GM10266 (cell line): Measurements from ENCODE around the gene WFS1.

Experiments
- DNase-seq: peaks from one replicate; pipeline ENCODE4 v3.0.0; 2012; ENCODE audit errors: extremely low spot score
- CTCF ChIP-seq: IDR thresholded peaks from 2 replicates; pipeline ENCODE4 v1.5.1; 2012; ENCODE audit warnings: mild to moderate bottlenecking, low read depth; ENCODE audit not compliant: control insufficient read depth, insufficient read depth; ENCODE audit errors: missing control alignments

The WFS1 gene

GRCh38 chr4:6301051-6301731, 31.5 kb downstream of the WFS1 start:
- no peak for TF ChIP-seq CTCF
- DNase-seq, result no peak

GRCh38 chr4:6301732-6302442, 32.2 kb downstream of the WFS1 start:
- no peak for TF ChIP-seq CTCF
- DNase-seq, result no peak

GRCh38 chr4:6302869-6303268, 33.2 kb downstream of the WFS1 start:
- TF ChIP-seq CTCF, result no peak
- no peak for DNase-seq

- no peak for TF ChIP-seq CTCF
- no peak for DNase-seq
Measured at GRCh38 chr4:6303943-6304342, 34.3 kb downstream of the WFS1 start.

- no peak for TF ChIP-seq CTCF
- DNase-seq, result no peak
Measured at GRCh38 chr4:6306299-6306698, 36.6 kb downstream of the WFS1 start.

GRCh38 chr4:6307230-6307629, 37.6 kb downstream of the WFS1 start:
- DNase-seq, result no peak
- no peak for TF ChIP-seq CTCF

GRCh38 chr4:6307891-6308290, 38.2 kb downstream of the WFS1 start:
- no peak for DNase-seq
- TF ChIP-seq CTCF, result no peak
